GM12873 (cell line): ENCODE data around the gene BPNT1.

ENCODE experiments used
- CTCF ChIP-seq: IDR thresholded peaks from 2 replicates; pipeline ENCODE4 v1.5.1; 2012; ENCODE audit warnings: low read depth, mild to moderate bottlenecking, moderate library complexity, low read length, control low read depth; ENCODE audit not compliant: insufficient read depth; ENCODE audit errors: missing control alignments

Gene BPNT1

GRCh38 chr1:220044678-220045355 is 44.8 kb downstream of the BPNT1 start:
- no peak for TF ChIP-seq CTCF

- TF ChIP-seq CTCF, result no peak
Measured at GRCh38 chr1:220043646-220044045, 45.9 kb downstream of the BPNT1 start.

- TF ChIP-seq CTCF, result no peak
Measured at GRCh38 chr1:220040028-220040596, 49.5 kb downstream of the BPNT1 start.

GRCh38 chr1:220038640-220039039 is 50.9 kb downstream of the BPNT1 start:
- no peak for TF ChIP-seq CTCF

- no peak for TF ChIP-seq CTCF
Measured at GRCh38 chr1:220032911-220033310, 56.7 kb downstream of the BPNT1 start.

GRCh38 chr1:220031287-220031686 is 58.3 kb downstream of the BPNT1 start:
- no peak for TF ChIP-seq CTCF

- TF ChIP-seq CTCF, result no peak
Measured at GRCh38 chr1:220028346-220028895, 61.2 kb downstream of the BPNT1 start.
